Cerebellar cortex (tissue), 1 donor: ENCODE results near the gene NOVA2.
"Not testable (repeated sequence)": the region's sequence is repeated elsewhere in the genome, so short reads cannot be mapped to it uniquely, and the experiment has no call there.

Source experiments
- DNase-seq: peaks from one replicate; pipeline ENCODE4 v3.0.0-alpha.2; 2015; ENCODE audit warnings: low spot score

NOVA2 gene

DNA sequence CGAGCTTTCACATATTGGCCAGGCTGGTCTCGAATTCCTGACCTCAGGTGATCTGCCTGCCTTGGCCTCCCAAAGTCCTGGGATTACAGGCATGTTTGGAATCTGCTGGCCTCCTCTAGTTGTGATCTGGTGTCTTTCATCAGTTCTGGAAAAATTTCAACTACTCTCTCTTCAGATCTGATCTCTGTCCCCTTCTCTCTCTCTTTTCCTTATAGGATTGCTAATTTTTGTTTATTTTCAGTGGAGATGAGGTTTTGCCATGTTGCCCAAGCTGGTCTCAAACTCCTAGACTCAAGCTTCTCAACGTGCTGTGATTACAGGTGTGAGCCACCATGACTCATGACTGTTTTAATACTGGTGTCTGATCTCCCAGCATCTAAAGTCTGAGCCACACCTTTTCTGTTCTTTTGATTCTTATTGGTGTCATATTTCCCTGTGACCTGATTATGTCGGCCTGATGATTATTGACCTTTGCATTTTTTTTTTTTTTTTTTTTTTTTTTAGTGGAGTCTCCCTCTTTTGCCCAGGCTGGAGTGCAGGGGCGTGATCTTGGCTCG lies 48.7 kb downstream of the NOVA2 start:
- DNase-seq, result no peak

DNA sequence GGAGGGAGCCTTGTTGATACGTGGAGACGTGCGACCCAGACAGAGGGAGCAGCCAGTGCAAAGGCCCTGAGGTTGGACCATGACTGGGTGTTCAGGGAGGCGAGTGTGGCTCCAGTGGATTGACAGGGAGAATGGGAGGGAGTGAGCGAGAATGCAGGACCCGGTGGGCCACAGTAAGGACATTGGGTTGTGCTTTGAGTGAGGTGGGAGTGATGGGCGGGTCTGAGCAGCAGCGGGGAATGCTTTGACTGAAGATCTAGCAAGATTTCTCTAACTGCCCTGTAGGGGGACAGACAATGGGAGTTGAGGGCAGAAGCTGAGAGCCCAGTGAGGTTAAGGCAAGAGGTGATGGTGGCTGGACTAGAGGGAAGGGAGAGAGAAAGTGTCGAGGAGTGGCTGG lies 51.4 kb downstream of the NOVA2 start:
- DNase-seq, result peak; percentile 44

DNA sequence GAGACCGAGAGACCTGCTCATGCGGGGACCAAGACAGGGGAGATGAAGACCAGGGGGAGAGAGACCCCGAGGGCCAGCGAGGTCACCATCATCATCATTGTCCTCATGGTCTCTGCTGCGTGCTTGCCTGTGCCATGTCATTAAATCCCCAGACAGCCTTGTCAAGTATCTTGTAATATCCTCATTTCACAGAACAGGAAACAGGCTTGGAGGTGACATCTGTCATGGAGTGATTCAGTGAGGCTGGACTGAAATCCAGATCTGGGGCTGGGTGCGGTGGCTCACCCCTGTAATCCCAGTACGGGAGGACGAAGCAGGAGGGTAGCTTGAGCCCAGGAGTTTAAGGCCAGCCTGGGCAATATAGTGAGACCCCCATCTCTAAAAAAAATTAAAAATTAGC lies 53.2 kb downstream of the NOVA2 start:
- no peak for DNase-seq

DNA sequence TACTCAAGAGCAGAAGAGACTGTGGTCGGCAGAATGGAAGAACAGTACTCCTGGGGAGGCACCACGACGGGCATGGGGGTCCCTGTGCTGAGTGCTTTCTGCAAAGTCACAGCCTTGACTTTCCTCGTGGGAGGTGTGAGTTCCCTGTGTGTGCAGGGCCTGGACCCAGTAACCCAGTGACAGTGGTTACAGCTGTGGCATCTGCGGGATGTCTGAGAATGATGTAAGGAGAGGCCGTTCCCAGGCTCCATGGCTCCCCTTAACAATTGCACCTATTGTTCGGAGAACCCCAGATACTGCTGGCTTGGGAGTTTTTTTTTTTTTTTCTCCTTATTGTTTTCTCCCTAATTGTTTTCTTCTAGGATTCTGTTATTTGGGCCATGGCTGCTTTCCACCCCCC lies 54.0 kb downstream of the NOVA2 start:
- no peak for DNase-seq

DNA sequence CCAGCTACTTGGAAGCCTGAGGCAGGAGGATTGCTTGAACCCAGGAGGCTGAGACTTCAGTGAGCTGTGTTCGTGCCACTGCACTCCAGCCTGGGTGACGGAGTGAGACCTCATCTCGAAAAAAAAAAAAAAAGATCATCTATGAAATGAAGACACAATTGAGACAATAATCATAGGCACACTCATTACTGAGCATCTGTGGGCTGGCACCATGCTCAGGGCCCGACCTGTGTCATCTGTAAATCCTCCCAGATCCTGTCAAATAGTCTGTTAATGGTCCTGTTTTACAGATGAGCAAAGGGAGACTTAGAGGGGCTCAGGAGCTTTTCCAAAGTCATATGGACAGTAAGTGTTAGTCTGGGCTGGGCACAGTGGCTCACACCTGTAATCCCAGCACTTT lies 54.9 kb downstream of the NOVA2 start:
- DNase-seq, result no peak

GRCh38 chr19:45917421-45918091 lies 56.1 kb downstream of the NOVA2 start:
- no peak for DNase-seq

DNA sequence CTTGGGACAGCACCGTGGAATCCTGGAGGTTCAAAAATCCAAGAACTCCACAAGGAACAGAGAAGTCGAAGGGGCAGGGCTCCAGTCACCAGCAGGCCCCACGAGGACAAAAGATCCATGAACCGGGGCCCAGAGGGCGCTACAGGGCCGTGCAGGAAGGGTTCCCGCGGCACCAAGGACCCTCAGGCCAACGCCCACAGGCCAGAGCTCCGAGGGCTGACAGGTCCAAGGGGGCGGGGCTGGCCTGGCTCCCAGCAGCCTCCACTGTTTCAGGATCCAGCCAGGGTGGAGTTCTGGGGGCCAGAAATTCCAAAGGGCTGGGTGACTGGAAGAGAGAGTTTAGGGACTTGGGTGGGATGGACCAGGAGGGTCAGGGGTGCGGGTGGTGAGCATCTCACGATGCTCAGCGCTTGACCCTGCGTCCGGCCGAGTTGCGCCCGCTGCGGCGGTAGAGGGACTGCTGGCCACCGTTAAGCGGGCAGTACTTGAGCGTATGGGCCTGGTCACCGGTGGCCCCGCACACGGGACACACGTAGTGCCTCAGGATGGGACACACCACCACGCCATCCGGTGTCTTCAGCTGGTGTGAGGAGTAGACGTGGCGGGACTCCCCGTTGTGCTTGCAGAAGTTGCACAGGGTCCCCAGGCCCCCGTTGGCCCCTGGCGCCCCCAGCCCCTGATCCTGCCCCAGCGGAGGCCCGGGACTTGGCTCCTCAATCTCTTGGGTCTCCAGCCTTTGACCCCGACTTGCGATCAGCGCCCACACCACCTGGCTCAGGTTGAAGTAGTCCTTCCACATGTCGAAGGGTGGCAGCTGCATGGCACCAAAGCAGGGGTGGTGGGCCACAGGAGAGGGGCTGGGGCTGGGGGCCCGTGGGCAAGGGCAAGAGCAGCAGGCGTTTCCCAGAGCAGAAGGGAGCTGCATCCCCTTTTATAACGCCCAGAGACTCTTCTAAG lies 59.5 kb downstream of the NOVA2 start, which contains the start of gene NANOS2:
TSS of gene NANOS2 (minus strand) at position 905 of the 957 bp plus-strand sequence. CDS start at position 820, 85 bp downstream.
- peak; percentile 61 for DNase-seq

GRCh38 chr19:45911291-45911690 lies 62.4 kb downstream of the NOVA2 start:
- DNase-seq, result no peak

- no peak for DNase-seq
Observed at GRCh38 chr19:45908956-45909355, 64.7 kb downstream of the NOVA2 start.

DNA sequence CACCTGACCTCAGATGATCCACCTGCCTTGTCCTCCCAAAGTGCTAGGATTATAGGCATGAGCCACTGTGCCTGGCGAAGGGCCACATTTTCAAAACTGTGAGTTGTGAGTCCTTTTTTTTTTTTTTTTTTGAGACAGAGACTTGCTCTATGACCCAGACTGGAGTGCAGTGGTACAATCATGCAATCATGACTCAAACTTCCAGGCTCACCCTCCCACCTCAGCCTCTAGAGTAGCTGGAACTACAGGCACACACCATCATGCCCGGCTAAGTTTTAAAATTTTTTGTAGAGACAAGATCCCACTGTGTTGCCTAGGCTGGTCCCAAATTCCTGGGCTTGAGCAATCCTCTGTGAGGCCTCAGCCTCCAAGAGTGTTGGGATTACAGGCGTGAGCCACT lies 67.4 kb downstream of the NOVA2 start:
- no peak for DNase-seq

DNA sequence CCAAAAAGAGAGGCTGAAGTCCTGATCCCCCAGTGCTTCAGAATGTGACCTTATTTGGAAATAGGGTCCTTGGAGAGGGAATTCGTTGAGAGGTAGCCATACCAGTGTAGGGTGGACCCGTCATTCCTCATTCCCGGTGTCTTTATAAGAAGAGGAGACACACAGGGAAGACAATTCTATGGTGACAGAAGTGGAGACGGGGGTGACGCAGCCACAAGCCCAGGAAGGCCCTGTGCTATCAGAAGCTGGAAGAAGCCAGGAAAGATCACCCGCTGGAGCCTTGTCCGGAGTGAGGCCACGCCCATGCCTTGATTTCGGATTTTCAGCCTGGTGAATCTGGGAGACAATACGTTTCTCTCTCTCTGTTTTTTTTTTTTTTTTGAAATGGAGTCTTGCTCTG lies 68.7 kb downstream of the NOVA2 start:
- DNase-seq, result no peak

GRCh38 chr19:45902651-45903625 lies 70.7 kb downstream of the NOVA2 start:
- peak; percentile 96 for DNase-seq

DNA sequence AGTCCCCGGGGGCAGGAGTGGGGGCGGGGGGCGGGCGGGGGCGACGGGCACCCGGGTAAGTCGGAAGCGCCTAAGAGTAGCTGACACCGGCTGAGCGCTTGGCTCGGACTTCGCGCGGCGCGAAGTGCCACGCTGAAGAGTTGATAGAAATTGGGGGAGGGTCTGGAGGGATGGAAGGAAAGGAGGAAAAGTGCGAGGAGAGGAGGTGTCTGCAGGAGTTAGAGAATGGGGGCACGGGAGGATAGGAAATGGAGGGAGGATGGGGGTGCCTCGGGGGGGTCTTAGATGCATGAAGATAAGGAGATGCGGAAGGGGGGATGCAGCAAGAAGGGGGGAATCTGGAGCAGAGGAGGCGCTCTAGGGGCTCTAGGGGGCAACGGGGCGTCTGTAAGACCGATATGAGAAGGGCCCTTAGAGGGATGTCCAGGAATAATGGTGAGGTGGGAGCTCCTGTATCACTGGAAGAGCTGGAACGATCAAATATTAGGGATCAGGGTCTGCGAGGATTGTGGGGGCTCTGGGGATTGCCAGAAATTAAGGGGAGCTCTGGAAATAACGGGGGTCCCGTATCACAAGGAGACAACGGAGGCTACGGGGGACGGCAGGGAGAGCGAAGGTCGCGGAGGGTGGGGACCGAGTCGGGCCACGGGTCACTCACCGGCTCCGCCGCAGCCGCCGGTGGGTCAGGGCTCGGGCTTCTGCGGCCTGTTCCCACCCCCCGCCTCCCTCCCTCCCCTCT lies 71.6 kb downstream of the NOVA2 start, which contains the start of gene MYPOP:
TSS of gene MYPOP (minus strand) at position 702 of the 739 bp plus-strand sequence. CDS start 840 bp downstream, outside the sequence.
- DNase-seq, result no peak

DNA sequence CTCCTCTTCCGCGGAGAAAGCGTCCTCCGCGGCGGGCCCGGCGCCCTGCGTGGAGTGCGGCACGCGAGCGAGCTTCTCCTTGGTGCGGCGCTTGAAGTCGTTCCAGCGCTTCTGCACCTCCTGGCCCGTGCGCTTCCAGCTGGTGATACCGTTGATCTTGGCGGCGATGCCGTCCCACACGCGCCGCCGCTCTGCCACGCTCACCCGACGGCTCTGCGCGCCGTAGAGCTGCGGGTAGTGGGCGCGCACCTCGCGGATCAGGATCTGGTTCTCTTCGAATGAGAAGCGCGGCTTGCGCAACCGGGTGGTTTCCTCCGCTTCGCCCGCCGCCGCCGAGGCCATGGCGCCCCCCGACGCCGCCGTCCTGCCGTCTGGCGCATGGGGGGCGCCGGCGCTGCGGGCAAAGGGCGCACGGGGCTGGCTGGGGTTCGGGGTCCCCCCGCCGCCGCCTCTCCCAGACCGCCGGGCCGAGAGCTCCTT lies 72.2 kb downstream of the NOVA2 start:
- no peak for DNase-seq

GRCh38 chr19:45900738-45901431 lies 72.8 kb downstream of the NOVA2 start:
- no peak for DNase-seq

DNA sequence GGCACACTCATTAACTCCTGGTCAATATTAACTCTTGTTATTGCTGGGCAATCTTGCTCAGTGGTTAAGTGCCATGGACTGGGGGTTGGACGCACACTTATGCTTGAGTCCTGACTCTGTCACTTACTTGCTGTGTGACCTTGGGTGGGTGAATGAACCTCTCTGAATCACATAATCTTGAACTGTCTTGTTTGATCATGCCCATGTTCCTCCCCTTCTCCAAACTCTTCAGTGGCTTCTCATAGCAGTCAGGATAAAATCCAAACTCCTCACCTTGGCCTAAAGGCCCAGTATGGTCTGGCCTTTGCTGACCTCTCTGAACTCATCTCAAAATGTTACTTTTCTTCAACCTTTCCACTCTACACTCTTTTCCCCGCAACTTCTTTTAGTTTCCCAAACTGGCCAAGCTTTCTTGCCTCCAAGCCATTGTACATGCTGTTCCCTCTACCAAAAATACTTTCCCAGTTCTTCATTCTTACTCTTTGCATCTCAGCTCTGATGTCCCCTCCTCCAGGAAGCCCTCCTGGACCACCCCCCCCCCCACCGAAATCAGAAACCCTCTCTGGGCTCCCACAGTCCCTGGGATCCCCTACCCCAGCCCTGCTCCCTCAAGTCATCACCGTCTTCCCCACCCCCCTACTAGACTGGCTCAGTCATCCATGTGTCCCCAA lies 73.6 kb downstream of the NOVA2 start:
- no peak for DNase-seq

- DNase-seq, result no peak
Observed at GRCh38 chr19:45899253-45899652, 74.4 kb downstream of the NOVA2 start.

DNA sequence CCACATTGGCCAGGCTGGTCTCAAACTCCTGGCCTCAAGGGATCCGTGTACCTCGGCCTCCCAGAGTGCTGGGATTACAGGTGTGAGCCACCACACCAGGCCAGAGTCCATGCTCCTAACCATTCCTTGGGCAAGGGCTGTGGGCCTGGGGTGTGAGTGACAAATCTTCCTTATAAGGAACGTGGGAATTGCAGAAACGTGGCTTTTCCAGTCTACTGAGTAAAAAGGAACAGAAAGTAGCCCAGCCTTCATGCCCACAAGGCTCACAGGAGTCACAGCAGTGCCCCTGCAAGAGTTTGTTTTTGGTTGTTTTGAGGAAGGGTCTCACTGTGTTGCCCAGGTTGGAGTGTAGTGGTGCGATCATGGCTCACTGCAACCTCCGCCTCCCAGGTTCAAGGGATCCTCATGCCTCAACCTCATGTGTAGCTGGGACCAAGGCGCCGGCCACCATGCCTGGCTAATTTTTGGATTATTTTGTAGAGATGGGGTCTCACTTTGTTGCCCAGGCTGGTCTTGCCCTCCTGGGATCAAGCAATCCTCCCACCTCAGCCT lies 76.3 kb downstream of the NOVA2 start:
- DNase-seq, result no peak

DNA sequence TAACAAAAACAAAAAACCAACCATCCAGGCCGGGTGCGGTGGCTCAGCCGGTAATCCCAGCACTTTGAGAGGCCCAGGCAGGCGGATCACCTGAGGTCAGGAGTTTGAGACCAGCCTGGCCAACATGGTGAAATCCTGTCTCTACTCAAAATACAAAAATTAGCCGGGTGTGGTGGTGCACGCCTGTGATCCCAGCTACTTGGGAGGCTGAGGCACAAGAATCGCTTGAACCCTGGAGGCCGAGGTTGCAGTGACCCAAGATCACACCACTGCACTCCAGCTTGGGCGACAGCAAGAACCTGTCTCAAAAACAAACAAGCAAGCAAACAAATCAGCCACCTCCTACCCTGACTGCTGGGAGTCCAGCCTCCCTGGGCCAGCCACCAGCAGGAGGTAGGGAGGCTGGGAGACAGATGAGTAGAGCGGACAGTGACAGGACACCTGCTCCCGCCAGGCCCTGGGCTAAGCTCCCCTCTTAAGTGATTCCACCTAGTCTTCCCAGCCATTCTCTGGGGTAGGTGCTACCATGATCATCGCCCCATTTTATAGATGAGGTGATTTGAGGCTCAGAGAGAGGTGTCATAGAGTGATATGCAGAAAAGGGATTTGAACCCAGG lies 77.6 kb downstream of the NOVA2 start:
- DNase-seq, result not testable (repeated sequence)
